ENCODE results near the gene RING1.
A peak's percentile ranks its signal among the peaks of the same experiment; 100 is the strongest.
"Not testable (repeated sequence)": the region's sequence is repeated elsewhere in the genome, so short reads cannot be mapped to it uniquely, and the experiment has no call there.

The RING1 gene

DNA sequence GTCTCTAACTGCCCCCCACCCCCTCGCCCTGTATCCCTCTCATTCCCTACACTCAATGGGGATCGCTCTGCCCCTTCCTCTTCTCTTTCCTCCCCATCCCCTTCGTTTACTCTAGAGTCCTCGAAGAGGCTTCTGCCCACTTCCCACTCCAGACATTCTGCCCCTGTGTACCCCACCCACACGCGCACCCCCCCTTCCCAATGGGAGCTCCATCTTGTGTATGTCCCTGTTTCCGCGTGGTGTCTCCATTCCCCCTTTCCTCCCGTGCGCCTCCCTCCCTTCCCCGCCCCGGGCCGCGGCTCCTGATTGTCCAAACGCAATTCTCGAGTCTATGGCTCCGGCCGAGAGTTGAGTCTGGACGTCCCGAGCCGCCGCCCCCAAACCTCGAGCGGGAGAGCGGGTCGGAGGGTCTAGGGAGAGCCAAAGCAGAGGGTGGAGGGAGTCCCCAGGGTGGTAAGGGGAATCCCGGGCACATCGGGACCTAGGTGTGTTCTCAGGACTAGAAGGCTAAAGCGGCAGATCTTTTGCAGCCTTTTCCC lies 679 bp upstream of the RING1 start:
- no peak for DNase-seq

DNA sequence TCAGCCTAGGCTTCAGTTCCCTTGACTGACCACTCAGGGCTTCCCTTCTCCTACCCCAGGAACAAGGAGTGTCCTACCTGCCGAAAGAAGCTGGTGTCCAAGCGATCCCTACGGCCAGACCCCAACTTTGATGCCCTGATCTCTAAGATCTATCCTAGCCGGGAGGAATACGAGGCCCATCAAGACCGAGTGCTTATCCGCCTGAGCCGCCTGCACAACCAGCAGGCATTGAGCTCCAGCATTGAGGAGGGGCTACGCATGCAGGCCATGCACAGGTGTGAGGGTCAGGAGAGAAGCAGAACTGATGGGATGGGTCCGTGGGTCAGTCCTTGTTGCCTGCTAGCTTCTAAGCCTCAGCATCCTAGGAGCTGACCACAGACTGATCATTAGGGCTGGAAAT lies 1.6 kb downstream of the RING1 start:
- no peak for DNase-seq

GRCh38 chr6:33211136-33211535 lies 2.8 kb downstream of the RING1 start:
- no peak for DNase-seq

DNA sequence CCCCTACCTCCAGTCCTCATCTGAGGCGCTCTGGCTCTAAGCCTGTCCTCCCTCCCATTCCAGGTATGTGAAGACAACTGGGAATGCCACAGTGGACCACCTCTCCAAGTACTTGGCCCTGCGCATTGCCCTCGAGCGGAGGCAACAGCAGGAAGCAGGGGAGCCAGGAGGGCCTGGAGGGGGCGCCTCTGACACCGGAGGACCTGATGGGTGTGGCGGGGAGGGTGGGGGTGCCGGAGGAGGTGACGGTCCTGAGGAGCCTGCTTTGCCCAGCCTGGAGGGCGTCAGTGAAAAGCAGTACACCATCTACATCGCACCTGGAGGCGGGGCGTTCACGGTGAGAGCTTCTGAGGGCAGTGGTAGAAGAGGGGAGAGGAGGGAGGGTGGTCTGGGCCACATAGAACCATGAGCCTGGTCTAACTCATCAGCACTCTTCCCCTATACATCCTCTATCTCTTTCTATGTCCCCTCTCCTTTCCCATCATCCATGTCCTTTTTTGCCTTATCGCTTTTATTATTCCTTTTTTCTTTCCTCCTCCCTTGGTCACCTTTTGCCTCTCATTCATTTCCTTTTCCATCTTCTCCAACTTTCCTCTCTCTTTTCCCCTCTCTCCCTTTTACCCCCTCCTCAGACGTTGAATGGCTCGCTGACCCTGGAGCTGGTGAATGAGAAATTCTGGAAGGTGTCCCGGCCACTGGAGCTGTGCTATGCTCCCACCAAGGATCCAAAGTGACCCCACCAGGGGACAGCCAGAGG lies 3.5 kb downstream of the RING1 start:
- DNase-seq, result no peak

GRCh38 chr6:33212857-33213165 lies 4.5 kb downstream of the RING1 start:
- no peak for DNase-seq

DNA sequence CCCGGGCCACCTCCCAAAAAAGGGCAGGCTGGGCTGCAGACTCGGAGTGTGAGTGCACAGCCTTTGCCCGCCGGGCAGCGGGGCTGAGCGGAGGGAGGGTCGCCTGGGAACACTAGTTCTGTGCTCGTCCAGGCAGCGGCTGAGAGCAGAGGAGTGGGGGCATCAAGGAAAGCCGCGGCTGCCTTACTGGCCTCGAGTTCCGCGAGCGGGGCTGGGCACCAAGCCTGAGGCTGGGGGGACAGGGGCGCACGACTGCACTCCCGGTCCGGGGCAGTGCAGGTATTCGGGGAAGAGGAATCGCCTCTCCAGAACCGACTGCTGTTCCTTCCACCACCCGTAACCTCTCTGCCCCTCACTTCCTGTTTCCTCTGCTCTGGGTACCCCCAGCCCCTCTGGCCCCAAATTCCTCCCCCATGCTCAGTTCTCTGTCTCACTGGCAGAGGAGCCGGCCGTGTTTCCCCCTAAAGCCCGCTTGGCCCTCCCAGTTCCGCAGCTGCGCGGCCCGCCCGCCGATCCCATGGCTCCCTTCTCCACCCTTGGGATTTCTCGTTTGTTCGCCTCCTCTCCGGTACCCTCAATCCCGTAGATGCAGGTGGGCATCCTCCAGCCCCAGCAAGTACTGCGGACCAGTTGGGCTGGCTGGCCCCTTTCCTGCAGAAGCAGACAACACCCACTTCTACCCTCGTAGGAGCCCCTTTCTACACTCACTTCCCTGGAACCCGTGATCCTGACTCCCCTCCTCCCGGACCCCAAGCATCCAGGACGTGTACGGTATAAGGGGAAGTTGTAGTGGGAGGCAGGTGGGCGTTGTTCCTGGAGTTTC lies 5.1 kb downstream of the RING1 start:
- DNase-seq, result no peak

DNA sequence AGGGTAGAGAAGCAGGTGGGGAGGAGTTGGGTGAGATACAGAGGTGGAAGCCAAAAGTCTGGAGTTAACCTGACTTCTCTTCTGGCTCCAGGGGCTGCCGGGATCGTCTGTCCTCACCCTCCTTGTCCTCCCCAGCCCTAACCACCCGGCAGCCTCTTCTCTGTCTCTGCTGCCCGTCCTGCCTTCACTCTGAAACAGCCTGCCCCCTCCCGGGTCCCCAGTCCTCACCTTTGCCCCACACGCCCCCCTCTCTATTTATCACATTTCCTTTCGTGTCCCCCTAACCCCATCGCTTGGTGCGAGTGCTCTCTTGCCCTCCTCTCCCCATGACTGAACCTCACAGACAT lies 5.7 kb downstream of the RING1 start:
- DNase-seq, result no peak

- DNase-seq, result no peak
Observed at GRCh38 chr6:33215271-33216116, 7.2 kb downstream of the RING1 start.

GRCh38 chr6:33216117-33216649 lies 7.9 kb downstream of the RING1 start:
- no peak for DNase-seq

DNA sequence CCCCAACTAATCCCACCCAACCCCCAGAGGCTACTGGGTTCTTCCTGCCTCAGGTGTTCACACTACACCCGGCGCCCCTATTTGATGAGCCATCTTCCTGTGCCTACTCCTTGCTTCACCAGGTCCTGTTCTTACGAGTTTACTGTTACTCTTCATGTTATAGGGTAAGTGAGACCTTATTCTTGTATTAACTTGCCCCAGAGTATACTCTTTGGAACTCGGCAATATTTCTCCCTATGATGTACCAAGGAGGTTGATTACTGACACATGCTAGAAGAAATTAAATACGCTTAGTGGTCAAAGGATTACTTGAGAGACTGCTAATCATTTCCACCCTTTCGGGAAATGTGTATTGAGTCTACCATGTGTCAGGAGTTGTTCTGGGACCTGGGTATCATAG lies 8.9 kb downstream of the RING1 start:
- DNase-seq, result no peak

DNA sequence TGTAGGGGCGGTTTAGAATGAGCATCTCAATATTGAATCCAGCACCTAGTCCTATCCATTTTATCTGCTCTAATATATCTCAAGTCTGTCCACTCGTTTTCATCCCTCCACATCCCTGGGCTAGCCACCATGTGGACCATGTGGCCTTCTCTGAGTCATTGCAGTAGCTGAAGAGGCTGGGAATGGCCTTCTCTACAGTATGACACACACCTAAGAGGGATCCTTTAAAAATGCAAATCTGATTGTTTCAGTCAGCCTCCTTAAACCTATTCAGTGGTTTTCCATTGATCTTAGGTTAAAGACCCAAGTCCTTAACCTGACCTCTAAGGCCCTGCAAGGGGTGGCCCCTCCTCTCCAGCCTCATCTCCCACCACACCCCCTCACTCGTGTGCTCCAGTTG lies 9.4 kb downstream of the RING1 start:
- no peak for DNase-seq

DNA sequence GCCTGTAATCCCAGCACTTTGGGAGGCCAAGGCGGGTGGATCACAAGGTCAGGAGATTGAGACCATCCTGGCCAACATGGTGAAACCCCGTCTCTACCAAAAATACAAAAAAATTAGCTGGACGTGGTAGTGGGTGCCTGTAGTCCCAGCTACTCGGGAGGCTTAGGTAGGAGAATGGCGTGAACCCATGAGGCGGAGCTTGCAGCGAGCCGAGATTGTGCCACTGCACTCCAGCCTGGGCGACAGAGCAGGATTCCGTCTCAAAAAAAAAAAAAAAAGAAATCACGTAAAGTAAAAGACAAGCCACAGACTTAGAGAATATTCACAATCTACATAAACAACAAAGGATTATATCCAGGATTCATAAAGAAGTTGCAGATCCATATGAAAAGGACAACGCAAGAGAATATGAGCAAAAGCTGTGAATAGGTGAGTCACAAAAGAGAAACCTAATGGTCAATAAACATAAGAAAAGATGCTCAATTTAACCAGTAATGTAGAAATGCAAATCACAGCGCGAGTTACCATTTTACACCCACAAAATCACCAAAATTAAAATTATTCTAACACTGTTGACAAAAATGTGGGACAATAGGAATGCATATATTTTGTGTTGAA lies 18.3 kb downstream of the RING1 start:
- DNase-seq, result not testable (repeated sequence)

- DNase-seq, result no peak
Observed at GRCh38 chr6:33235221-33235634, 26.9 kb downstream of the RING1 start.

- DNase-seq, result no peak
Observed at GRCh38 chr6:33236328-33236727, 28.0 kb downstream of the RING1 start.

DNA sequence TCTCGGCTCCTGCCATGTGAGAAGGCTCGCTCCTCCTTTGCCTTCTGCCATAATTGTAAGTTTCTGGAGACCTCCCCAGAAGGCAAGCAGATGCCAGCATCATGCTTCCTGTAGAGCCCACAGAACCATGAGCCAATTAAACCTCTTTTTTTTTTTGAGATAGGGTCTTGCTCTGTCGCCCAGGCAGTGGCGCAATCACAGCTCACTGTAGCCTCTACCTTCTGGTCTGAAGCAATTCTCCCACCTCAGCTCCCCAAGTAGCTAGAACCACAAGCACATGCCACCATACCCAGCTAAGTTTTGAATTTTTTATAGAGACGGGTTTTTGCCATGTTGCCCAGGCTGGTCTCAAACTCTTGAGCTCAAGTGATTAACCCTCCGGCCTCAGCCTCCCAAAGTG lies 28.6 kb downstream of the RING1 start:
- DNase-seq, result no peak

- DNase-seq, result no peak
Observed at GRCh38 chr6:33237741-33238140, 29.4 kb downstream of the RING1 start.

GRCh38 chr6:33241968-33242367 lies 33.7 kb downstream of the RING1 start:
- DNase-seq, result no peak

GRCh38 chr6:33243476-33243875 lies 35.2 kb downstream of the RING1 start:
- DNase-seq, result no peak

GRCh38 chr6:33247977-33248642 lies 39.8 kb downstream of the RING1 start:
- DNase-seq, result peak; percentile 76

- no peak for DNase-seq
Observed at GRCh38 chr6:33248643-33248931, 40.3 kb downstream of the RING1 start.

- DNase-seq, result peak; percentile 98
Observed at GRCh38 chr6:33248932-33249731, 40.8 kb downstream of the RING1 start.

All from NCI-H1105 (cell line).